Measurements from ENCODE around the gene ADGRA1. TPM values are rescaled to one million over a fixed set of nuclear protein-coding genes. Genes with fewer than 3 reads are reported as not detected.

The ADGRA1 gene
- total and polyA plus RNA-seq, 2 donors (not counting 3 experiments of a cell fraction or from before 2014, with no cell fraction given): not detected

DNA sequence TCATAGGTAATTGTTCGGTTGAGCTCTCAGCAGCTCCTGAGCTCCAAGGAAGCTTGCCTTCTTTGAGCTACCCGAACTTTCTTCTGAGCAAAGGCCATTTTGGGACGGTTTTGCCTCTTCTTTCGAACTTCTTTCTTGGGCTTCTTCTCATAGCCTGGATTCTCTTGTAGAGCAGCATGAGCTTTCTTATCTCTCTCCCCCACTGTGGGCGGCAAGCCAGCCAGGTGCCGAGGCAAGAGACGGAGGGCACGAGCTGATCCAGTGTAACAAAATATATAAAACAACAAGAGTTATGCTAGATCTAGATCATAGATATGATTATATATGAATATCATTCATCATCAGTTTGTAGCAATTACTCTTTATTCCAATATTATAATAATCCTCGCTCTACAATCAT, 55.8 kb downstream of the ADGRA1 start:
- no peak overlapping the region for H3K4me2 ChIP-seq (ENCODE audit: insufficient read depth, low read length)
- BruUV-seq (replicated peaks): no TSS peak
- H3K9me1 ChIP-seq (replicated peaks; ENCODE audit: control insufficient read depth, extremely low read depth, insufficient read depth, low read length): no peaks in the 10 kb centered on the region
- H3K36me3 ChIP-seq (ENCODE audit: control insufficient read depth in 2 of 2, extremely low read depth in 1 of 2, insufficient read depth in 2 of 2, low read length in 2 of 2): no peaks in the 10 kb centered on the region
- DNase-seq (ENCODE audit: low read depth, low spot score): no peak
- ChIA-PET POLR2A (interaction anchor here (0.7 kb wide), 1 partner anchor 15 kb away, joined by 4 read pairs; no protein-coding TSS in a partner anchor), CTCF (interaction anchor here (0.6 to 1.1 kb wide), 4 partner anchors 10 to 18 kb away, joined by 3 to 4 read pairs (median 3); no protein-coding TSS in a partner anchor)
- H3K4me1 ChIP-seq (ENCODE audit: control insufficient read depth, extremely low read depth, insufficient read depth, low read length): no peaks in the 10 kb centered on the region
- no peaks in the 10 kb centered on the region for H4K20me1 ChIP-seq (replicated peaks; ENCODE audit: control insufficient read depth, extremely low read depth, insufficient read depth, low read length)
- TF ChIP-seq EZH2 (IDR thresholded peaks at IDR 0.05; ENCODE audit: borderline replicate concordance, low read depth, low read length, severe bottlenecking) (no peak), FOS (IDR thresholded peaks at IDR 0.05; ENCODE audit: borderline replicate concordance, insufficient read depth, low read length) (no peak), POLR2A (IDR thresholded peaks at IDR 0.05; ENCODE audit: low read depth, low read length) (no peak), JUN (IDR thresholded peaks at IDR 0.05; ENCODE audit: borderline replicate concordance, insufficient read depth, insufficient read length, low read depth) (no peak), POLR2AphosphoS5 (IDR thresholded peaks at IDR 0.05; ENCODE audit: insufficient read depth, low read depth, low read length) (no peak), GATA2 (IDR thresholded peaks at IDR 0.05; ENCODE audit: insufficient read depth, insufficient read length, low read depth, low read length) (no peak), MYC (IDR thresholded peaks at IDR 0.05; ENCODE audit: low read depth, low read length) (no peak)
- TF ChIP-seq, protein P1, sequence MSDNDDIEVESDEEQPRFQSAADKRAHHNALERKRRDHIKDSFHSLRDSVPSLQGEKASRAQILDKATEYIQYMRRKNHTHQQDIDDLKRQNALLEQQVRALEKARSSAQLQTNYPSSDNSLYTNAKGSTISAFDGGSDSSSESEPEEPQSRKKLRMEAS (IDR thresholded peaks at IDR 0.05; ENCODE audit: insufficient read depth, insufficient read length): no peak
- TF ChIP-seq, protein P2, sequence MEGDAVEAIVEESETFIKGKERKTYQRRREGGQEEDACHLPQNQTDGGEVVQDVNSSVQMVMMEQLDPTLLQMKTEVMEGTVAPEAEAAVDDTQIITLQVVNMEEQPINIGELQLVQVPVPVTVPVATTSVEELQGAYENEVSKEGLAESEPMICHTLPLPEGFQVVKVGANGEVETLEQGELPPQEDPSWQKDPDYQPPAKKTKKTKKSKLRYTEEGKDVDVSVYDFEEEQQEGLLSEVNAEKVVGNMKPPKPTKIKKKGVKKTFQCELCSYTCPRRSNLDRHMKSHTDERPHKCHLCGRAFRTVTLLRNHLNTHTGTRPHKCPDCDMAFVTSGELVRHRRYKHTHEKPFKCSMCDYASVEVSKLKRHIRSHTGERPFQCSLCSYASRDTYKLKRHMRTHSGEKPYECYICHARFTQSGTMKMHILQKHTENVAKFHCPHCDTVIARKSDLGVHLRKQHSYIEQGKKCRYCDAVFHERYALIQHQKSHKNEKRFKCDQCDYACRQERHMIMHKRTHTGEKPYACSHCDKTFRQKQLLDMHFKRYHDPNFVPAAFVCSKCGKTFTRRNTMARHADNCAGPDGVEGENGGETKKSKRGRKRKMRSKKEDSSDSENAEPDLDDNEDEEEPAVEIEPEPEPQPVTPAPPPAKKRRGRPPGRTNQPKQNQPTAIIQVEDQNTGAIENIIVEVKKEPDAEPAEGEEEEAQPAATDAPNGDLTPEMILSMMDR (IDR thresholded peaks at IDR 0.05; ENCODE audit: extremely low read depth in 1 of 2, insufficient read depth in 1 of 2, low read depth in 1 of 2, low read length in 2 of 2): no peak
- intact Hi-C loops (cut with micrococcal nuclease) (loop anchor here (5.0 kb wide), 1 partner anchor 201 kb away; the partner anchor contains the start of gene CFAP46), dilution Hi-C loops (cut with MboI; ENCODE audit: extremely low pct_ligation_motif_present, low sequenced_read_pairs) (no loop called here)
- H3K9ac ChIP-seq (replicated peaks; ENCODE audit: extremely low read depth, insufficient read depth, low read length): no peak overlapping the region
- H3K4me3 ChIP-seq (replicated peaks in 1 of 3; ENCODE audit: insufficient read depth in 1 of 3, low read depth in 1 of 3, low read length in 3 of 3): no peak overlapping the region
- H3K27ac ChIP-seq (ENCODE audit: insufficient read depth, low read depth, low read length): no peak overlapping the region
- no peaks in the 10 kb centered on the region for H3K79me2 ChIP-seq (ENCODE audit: control insufficient read depth, insufficient read depth, low read length)
- H2AFZ ChIP-seq (ENCODE audit: low read depth, low read length): no peak overlapping the region
- no peaks in the 10 kb centered on the region for H3K27me3 ChIP-seq (ENCODE audit: control insufficient read depth in 2 of 2, insufficient read depth in 2 of 2, low read length in 2 of 2)
- no peak for FAIRE-seq
- H3K9me3 ChIP-seq (replicated peaks; ENCODE audit: control insufficient read depth, insufficient read depth, low read length): no peaks in the 10 kb centered on the region
